ENCODE measurements around the gene KIAA0753.

- TF ChIP-seq, protein P1, sequence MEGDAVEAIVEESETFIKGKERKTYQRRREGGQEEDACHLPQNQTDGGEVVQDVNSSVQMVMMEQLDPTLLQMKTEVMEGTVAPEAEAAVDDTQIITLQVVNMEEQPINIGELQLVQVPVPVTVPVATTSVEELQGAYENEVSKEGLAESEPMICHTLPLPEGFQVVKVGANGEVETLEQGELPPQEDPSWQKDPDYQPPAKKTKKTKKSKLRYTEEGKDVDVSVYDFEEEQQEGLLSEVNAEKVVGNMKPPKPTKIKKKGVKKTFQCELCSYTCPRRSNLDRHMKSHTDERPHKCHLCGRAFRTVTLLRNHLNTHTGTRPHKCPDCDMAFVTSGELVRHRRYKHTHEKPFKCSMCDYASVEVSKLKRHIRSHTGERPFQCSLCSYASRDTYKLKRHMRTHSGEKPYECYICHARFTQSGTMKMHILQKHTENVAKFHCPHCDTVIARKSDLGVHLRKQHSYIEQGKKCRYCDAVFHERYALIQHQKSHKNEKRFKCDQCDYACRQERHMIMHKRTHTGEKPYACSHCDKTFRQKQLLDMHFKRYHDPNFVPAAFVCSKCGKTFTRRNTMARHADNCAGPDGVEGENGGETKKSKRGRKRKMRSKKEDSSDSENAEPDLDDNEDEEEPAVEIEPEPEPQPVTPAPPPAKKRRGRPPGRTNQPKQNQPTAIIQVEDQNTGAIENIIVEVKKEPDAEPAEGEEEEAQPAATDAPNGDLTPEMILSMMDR (conservative IDR thresholded peaks at IDR 0.05; ENCODE audit: low read length), result no peak
- no peak for TF ChIP-seq EZH2phosphoT487 (IDR thresholded peaks at IDR 0.05; ENCODE audit: borderline replicate concordance, low read depth, low read length)
Observed at GRCh38 chr17:6681176-6681575, 40.7 kb upstream of the KIAA0753 start.

Data from OCI-LY7 (cell line).